K562 (cell line): ENCODE results near the gene ZNF439. TPM values are rescaled to one million over a fixed set of nuclear protein-coding genes. Genes with fewer than 3 reads are reported as not detected.

ENCODE experiments used
- CBFA2T3 ChIP-seq: fragments of 450-650 bp; IDR thresholded peaks from 2 replicates; pipeline ENCODE4 v1.6.1; 2017
- FOXK2 ChIP-seq, 2 experiments: fragments of 450-650 bp; IDR thresholded peaks in 1 of 2; conservative IDR thresholded peaks in 1 of 2; 2 replicates each; pipeline ENCODE4 v1.6.1; 2016; ENCODE audit warnings: low read depth in 2 of 2, mild to moderate bottlenecking in 1 of 2
- SOX6 ChIP-seq: fragments of 450-650 bp; IDR thresholded peaks from 2 replicates; pipeline ENCODE4 v1.6.1; 2014; ENCODE audit warnings: mild to moderate bottlenecking
- polyA plus RNA-seq, 8 experiments: library from polyadenylated mRNA; depleted of rRNA in 4 of 8; stranded (reverse) in 5 of 8; unstranded in 3 of 8; fragments of >200 nt; fragmentation: Nextera tagmentation in 2 of 8; fragmentation: Illumina TruSeq in 1 of 8; extraction: Ambion mirVana in 2 of 8; extraction: Trizol in 1 of 8; gene quantifications; 2 replicates each; pipeline versions ENCODE4 v1.2.1 to v1.2.3, GENCODE V29; 2011 to 2014; ENCODE audit warnings: inconsistent platforms in 1 of 8, missing spikeins in 1 of 8
- total RNA-seq, 7 experiments: library from RNA; depleted of rRNA in 6 of 7; stranded (reverse); fragments of >200 nt in 6 of 7; fragmentation: Illumina TruSeq in 2 of 7; extraction: Trizol in 2 of 7; gene quantifications; 2 replicates each; pipeline versions ENCODE4 v1.2.1 to v1.2.3, GENCODE V29; 2011 to 2021; ENCODE audit warnings: low replicate concordance in 1 of 7

The ZNF439 gene
- total and polyA plus RNA-seq, 9 of the 15 experiments (the other 6 are each of a cell fraction or from before 2014, with no cell fraction given): 0.04 to 0.18 (median 0.10) TPM; not detected in 3

DNA sequence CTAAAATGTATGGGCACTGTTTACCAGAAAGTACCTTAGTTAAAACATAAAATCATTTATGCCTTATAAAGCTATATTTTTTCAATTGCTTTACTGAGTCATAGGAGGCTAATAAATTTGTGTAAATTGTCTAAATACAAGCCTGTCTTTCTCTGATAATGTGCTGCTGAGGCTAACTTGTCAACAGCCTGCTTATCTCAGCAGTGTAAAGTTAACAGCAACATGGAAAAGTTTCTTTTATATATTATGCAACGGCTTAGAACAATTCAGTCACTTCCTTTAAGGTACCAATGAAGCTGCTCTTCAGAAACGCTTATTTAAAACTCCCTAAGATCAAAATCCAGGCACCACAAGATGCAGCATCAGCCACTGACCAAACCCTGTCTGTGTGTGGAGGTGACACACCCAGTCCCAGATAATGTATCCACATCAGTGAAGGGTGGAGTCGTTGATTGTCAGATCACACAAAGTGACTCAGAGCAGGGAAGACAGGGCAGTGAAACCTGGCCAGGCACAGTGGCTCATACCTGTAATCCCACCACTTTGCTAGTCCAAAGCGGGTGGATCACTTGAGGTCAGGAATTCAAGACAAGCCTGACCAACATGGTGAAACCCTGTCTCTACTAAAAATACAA is 66.0 kb downstream of the ZNF439 start (continued):
- TF ChIP-seq CBFA2T3 (peak; percentile 61), SOX6 (0 out of 2 replicates have a peak, but pooled peaks have one; percentile 29), FOXK2 (conservative IDR thresholded peaks at IDR 0.05 in 1 of 2, IDR thresholded peaks at IDR 0.05 in 1 of 2; ENCODE audit: low read depth in 2 of 2) (peak in 1 of 2 experiments; percentile 18; a peak in 1 of 4 replicates)

Other genes with a start within 250 kb of the ZNF439 start
Only the 7 nearest of the 10 such genes appear.
- gene ZNF823, start 109.8 kb upstream of the ZNF439 start, total RNA-seq (2014; rRNA removed): 4.0 and 4.2 TPM in 2 replicates
- gene ZNF823, start 109.8 kb upstream of the ZNF439 start, total RNA-seq (2014; rRNA removed; fragmentation: Illumina TruSeq; extraction: Trizol): 8.8 and 9.5 TPM in 2 replicates
- gene ZNF823, start 109.8 kb upstream of the ZNF439 start, total RNA-seq (2015; rRNA removed; fragmentation: Illumina TruSeq; extraction: Trizol): 11.0 and 13.4 TPM in 2 replicates
- gene ZNF823, start 109.8 kb upstream of the ZNF439 start, total RNA-seq (2021): 4.4 and 5.0 TPM in 2 replicates
- gene ZNF823, start 109.8 kb upstream of the ZNF439 start, polyA plus RNA-seq (2011; rRNA removed): 7.7 and 7.9 TPM in 2 replicates
- 6.1 and 6.7 TPM in 2 replicates for gene ZNF823, start 109.8 kb upstream of the ZNF439 start, polyA plus RNA-seq (2014; fragmentation: Illumina TruSeq; extraction: Trizol)
- gene ZNF823, start 109.8 kb upstream of the ZNF439 start, polyA plus RNA-seq (2014; fragmentation: Nextera tagmentation; extraction: Ambion mirVana): 10 to 100 TPM in 1 of 2 experiments, 1 to 10 TPM in 1; 5.4 to 11.6 TPM
- 4.1 and 4.6 TPM in 2 replicates for gene ZNF823, start 109.8 kb upstream of the ZNF439 start, polyA plus RNA-seq (2014; rRNA removed)
- 7.8 and 8.2 TPM in 2 replicates for gene ZNF441, start 81.7 kb upstream of the ZNF439 start, total RNA-seq (2014; rRNA removed)
- gene ZNF441, start 81.7 kb upstream of the ZNF439 start, total RNA-seq (2014; rRNA removed; fragmentation: Illumina TruSeq; extraction: Trizol): 12.0 and 12.2 TPM in 2 replicates
- gene ZNF441, start 81.7 kb upstream of the ZNF439 start, total RNA-seq (2015; rRNA removed; fragmentation: Illumina TruSeq; extraction: Trizol): 10.4 and 14.0 TPM in 2 replicates
- gene ZNF441, start 81.7 kb upstream of the ZNF439 start, total RNA-seq (2021): 5.6 and 5.7 TPM in 2 replicates
- 10.5 and 11.1 TPM in 2 replicates for gene ZNF441, start 81.7 kb upstream of the ZNF439 start, polyA plus RNA-seq (2011; rRNA removed)
- 6.4 and 8.3 TPM in 2 replicates for gene ZNF441, start 81.7 kb upstream of the ZNF439 start, polyA plus RNA-seq (2014; fragmentation: Illumina TruSeq; extraction: Trizol)
- gene ZNF441, start 81.7 kb upstream of the ZNF439 start, polyA plus RNA-seq (2014; fragmentation: Nextera tagmentation; extraction: Ambion mirVana): 1 to 10 TPM; 1.9 to 3.3 TPM
- gene ZNF441, start 81.7 kb upstream of the ZNF439 start, polyA plus RNA-seq (2014; rRNA removed): 7.0 and 7.4 TPM in 2 replicates
- gene ZNF491, start 50.2 kb upstream of the ZNF439 start, total RNA-seq (2014; rRNA removed): 0.27 and 0.53 TPM in 2 replicates
- gene ZNF491, start 50.2 kb upstream of the ZNF439 start, total RNA-seq (2014; rRNA removed; fragmentation: Illumina TruSeq; extraction: Trizol): 0.61 and 0.95 TPM in 2 replicates
- gene ZNF491, start 50.2 kb upstream of the ZNF439 start, total RNA-seq (2015; rRNA removed; fragmentation: Illumina TruSeq; extraction: Trizol): 0.34 and 0.65 TPM in 2 replicates
- 0.38 and 0.51 TPM in 2 replicates for gene ZNF491, start 50.2 kb upstream of the ZNF439 start, total RNA-seq (2021)
- 0.56 and 0.70 TPM in 2 replicates for gene ZNF491, start 50.2 kb upstream of the ZNF439 start, polyA plus RNA-seq (2011; rRNA removed)
- gene ZNF491, start 50.2 kb upstream of the ZNF439 start, polyA plus RNA-seq (2014; fragmentation: Illumina TruSeq; extraction: Trizol): 0.25 and 0.28 TPM in 2 replicates
- gene ZNF491, start 50.2 kb upstream of the ZNF439 start, polyA plus RNA-seq (2014; fragmentation: Nextera tagmentation; extraction: Ambion mirVana): under 1 TPM in 1 of 2 experiments, not detected in 1; 0.24 TPM
- 0.19 and 0.22 TPM in 2 replicates for gene ZNF491, start 50.2 kb upstream of the ZNF439 start, polyA plus RNA-seq (2014; rRNA removed)
- gene ZNF440, start 34.5 kb upstream of the ZNF439 start, total RNA-seq (2014; rRNA removed): 13.4 and 18.1 TPM in 2 replicates
- gene ZNF440, start 34.5 kb upstream of the ZNF439 start, total RNA-seq (2014; rRNA removed; fragmentation: Illumina TruSeq; extraction: Trizol): 32.6 and 36.4 TPM in 2 replicates
- gene ZNF440, start 34.5 kb upstream of the ZNF439 start, total RNA-seq (2015; rRNA removed; fragmentation: Illumina TruSeq; extraction: Trizol): 25.3 and 26.9 TPM in 2 replicates
- 19.1 and 19.3 TPM in 2 replicates for gene ZNF440, start 34.5 kb upstream of the ZNF439 start, total RNA-seq (2021)
- 16.6 and 19.5 TPM in 2 replicates for gene ZNF440, start 34.5 kb upstream of the ZNF439 start, polyA plus RNA-seq (2011; rRNA removed)
- 12.1 and 12.7 TPM in 2 replicates for gene ZNF440, start 34.5 kb upstream of the ZNF439 start, polyA plus RNA-seq (2014; fragmentation: Illumina TruSeq; extraction: Trizol)
- gene ZNF440, start 34.5 kb upstream of the ZNF439 start, polyA plus RNA-seq (2014; fragmentation: Nextera tagmentation; extraction: Ambion mirVana): 1 to 10 TPM; 5.9 to 6.1 TPM
- gene ZNF440, start 34.5 kb upstream of the ZNF439 start, polyA plus RNA-seq (2014; rRNA removed): 12.2 and 13.3 TPM in 2 replicates
- 2.2 and 2.3 TPM in 2 replicates for gene ZNF69, start 39.1 kb downstream of the ZNF439 start, total RNA-seq (2014; rRNA removed)
- 5.0 and 5.4 TPM in 2 replicates for gene ZNF69, start 39.1 kb downstream of the ZNF439 start, total RNA-seq (2014; rRNA removed; fragmentation: Illumina TruSeq; extraction: Trizol)
- 4.6 and 5.4 TPM in 2 replicates for gene ZNF69, start 39.1 kb downstream of the ZNF439 start, total RNA-seq (2015; rRNA removed; fragmentation: Illumina TruSeq; extraction: Trizol)
- gene ZNF69, start 39.1 kb downstream of the ZNF439 start, total RNA-seq (2021): 2.6 and 4.1 TPM in 2 replicates
- gene ZNF69, start 39.1 kb downstream of the ZNF439 start, polyA plus RNA-seq (2011; rRNA removed): 2.8 and 3.6 TPM in 2 replicates
- gene ZNF69, start 39.1 kb downstream of the ZNF439 start, polyA plus RNA-seq (2014; fragmentation: Illumina TruSeq; extraction: Trizol): 2.5 and 3.3 TPM in 2 replicates
- gene ZNF69, start 39.1 kb downstream of the ZNF439 start, polyA plus RNA-seq (2014; fragmentation: Nextera tagmentation; extraction: Ambion mirVana): 1 to 10 TPM; 3.5 to 4.8 TPM
- 1.4 and 5.4 TPM in 2 replicates for gene ZNF69, start 39.1 kb downstream of the ZNF439 start, polyA plus RNA-seq (2014; rRNA removed)
- gene ZNF700, start 76.4 kb downstream of the ZNF439 start, total RNA-seq (2014; rRNA removed): 10.3 TPM in 2 replicates
- 23.2 and 27.5 TPM in 2 replicates for gene ZNF700, start 76.4 kb downstream of the ZNF439 start, total RNA-seq (2014; rRNA removed; fragmentation: Illumina TruSeq; extraction: Trizol)
- gene ZNF700, start 76.4 kb downstream of the ZNF439 start, total RNA-seq (2015; rRNA removed; fragmentation: Illumina TruSeq; extraction: Trizol): 18.9 and 19.0 TPM in 2 replicates
- 12.2 and 14.1 TPM in 2 replicates for gene ZNF700, start 76.4 kb downstream of the ZNF439 start, total RNA-seq (2021)
- 20.0 and 24.7 TPM in 2 replicates for gene ZNF700, start 76.4 kb downstream of the ZNF439 start, polyA plus RNA-seq (2011; rRNA removed)
- 12.7 and 13.3 TPM in 2 replicates for gene ZNF700, start 76.4 kb downstream of the ZNF439 start, polyA plus RNA-seq (2014; fragmentation: Illumina TruSeq; extraction: Trizol)
- 10 to 100 TPM; 11.5 to 13.3 TPM for gene ZNF700, start 76.4 kb downstream of the ZNF439 start, polyA plus RNA-seq (2014; fragmentation: Nextera tagmentation; extraction: Ambion mirVana)
- 11.5 and 15.3 TPM in 2 replicates for gene ZNF700, start 76.4 kb downstream of the ZNF439 start, polyA plus RNA-seq (2014; rRNA removed)
- not detected in 2 replicates for gene ZNF763, start 116.3 kb downstream of the ZNF439 start, total RNA-seq (2014; rRNA removed)
- 0.11 and 0.29 TPM in 2 replicates for gene ZNF763, start 116.3 kb downstream of the ZNF439 start, total RNA-seq (2014; rRNA removed; fragmentation: Illumina TruSeq; extraction: Trizol)
- gene ZNF763, start 116.3 kb downstream of the ZNF439 start, total RNA-seq (2015; rRNA removed; fragmentation: Illumina TruSeq; extraction: Trizol): 0.19 and 0.22 TPM in 2 replicates
- gene ZNF763, start 116.3 kb downstream of the ZNF439 start, total RNA-seq (2021): 0.22 TPM in 1 of 2 replicates, not detected in the other
- gene ZNF763, start 116.3 kb downstream of the ZNF439 start, polyA plus RNA-seq (2011; rRNA removed): 0.10 and 0.22 TPM in 2 replicates
- 0.14 and 0.28 TPM in 2 replicates for gene ZNF763, start 116.3 kb downstream of the ZNF439 start, polyA plus RNA-seq (2014; fragmentation: Illumina TruSeq; extraction: Trizol)
- under 1 TPM in 1 of 2 experiments, not detected in 1; 0.08 TPM for gene ZNF763, start 116.3 kb downstream of the ZNF439 start, polyA plus RNA-seq (2014; fragmentation: Nextera tagmentation; extraction: Ambion mirVana)
- not detected in 2 replicates for gene ZNF763, start 116.3 kb downstream of the ZNF439 start, polyA plus RNA-seq (2014; rRNA removed)